MM.1S (cell line): Measurements from ENCODE around the gene MRPL28.
A peak's percentile ranks its signal among the peaks of the same experiment; 100 is the strongest.

Experiments used
- DNase-seq: peaks from one replicate; pipeline ENCODE4 v3.0.0-alpha.2; 2015
- H2AFZ ChIP-seq: fragments of 300-600 bp; sonication (generic); 2 replicates; pipeline ENCODE4 v1.6.0; 2016; ENCODE audit warnings: antibody characterized with exemption, low read length
- H3F3A ChIP-seq: fragments of 300-600 bp; sonication (generic); 2 replicates; pipeline ENCODE4 v1.6.1; 2016; ENCODE audit warnings: mild to moderate bottlenecking, antibody characterized with exemption, low read length, moderate library complexity, mixed read lengths; ENCODE audit not compliant: insufficient read depth
- H3K27ac ChIP-seq: fragments of 300-600 bp; sonication (generic); 2 replicates; pipeline ENCODE4 v1.5.1; 2016; ENCODE audit warnings: mild to moderate bottlenecking, low read length
- H3K27me3 ChIP-seq: fragments of 300-600 bp; sonication (generic); replicated peaks from 2 replicates; pipeline ENCODE4 v1.6.0; 2016; ENCODE audit warnings: low read length; ENCODE audit not compliant: insufficient read depth
- H3K36me3 ChIP-seq: fragments of 300-600 bp; sonication (generic); replicated peaks from 2 replicates; pipeline ENCODE4 v1.6.1; 2016; ENCODE audit warnings: mild to moderate bottlenecking, low read length, mixed read lengths; ENCODE audit not compliant: insufficient read depth
- H3K4me1 ChIP-seq: fragments of 300-600 bp; sonication (generic); 2 replicates; pipeline ENCODE4 v1.6.1; 2016; ENCODE audit warnings: low read length, mixed read lengths
- H3K4me2 ChIP-seq: fragments of 300-600 bp; sonication (generic); 2 replicates; pipeline ENCODE4 v1.6.0; 2016; ENCODE audit warnings: low read depth, low read length
- H3K4me3 ChIP-seq: fragments of 300-600 bp; sonication (generic); 2 replicates; pipeline ENCODE4 v1.5.1; 2016; ENCODE audit warnings: low read length, mixed read lengths
- H3K79me2 ChIP-seq: fragments of 300-600 bp; sonication (generic); 2 replicates; pipeline ENCODE4 v1.6.1; 2016; ENCODE audit warnings: mixed run types, low read length, mixed read lengths
- H3K9ac ChIP-seq: fragments of 300-600 bp; sonication (generic); 2 replicates; pipeline ENCODE4 v1.6.1; 2016; ENCODE audit warnings: low read length, mixed read lengths
- H3K9me2 ChIP-seq: fragments of 300-600 bp; sonication (generic); replicated peaks from 2 replicates; pipeline ENCODE4 v1.6.1; 2016; ENCODE audit warnings: mild to moderate bottlenecking, low read length, mixed read lengths; ENCODE audit not compliant: insufficient read depth
- H3K9me3 ChIP-seq: fragments of 300-600 bp; sonication (generic); replicated peaks from 2 replicates; pipeline ENCODE4 v1.6.1; 2016; ENCODE audit warnings: mild to moderate bottlenecking, low read length, mixed read lengths; ENCODE audit not compliant: insufficient read depth
- H4K20me1 ChIP-seq: fragments of 300-600 bp; sonication (generic); 2 replicates; pipeline ENCODE4 v1.6.1; 2016; ENCODE audit warnings: mild to moderate bottlenecking, low read length, moderate library complexity, mixed read lengths; ENCODE audit not compliant: insufficient read depth
- EZH2 ChIP-seq: fragments of 300-600 bp; sonication (generic); optimal IDR thresholded peaks from 2 replicates; pipeline ENCODE3; 2017; ENCODE audit warnings: low read depth, mild to moderate bottlenecking, antibody characterized with exemption, low read length, mixed read lengths
- EZH2phosphoT487 ChIP-seq: fragments of 300-600 bp; sonication (generic); IDR thresholded peaks from 2 replicates; pipeline ENCODE4 v1.6.1; 2018; ENCODE audit warnings: antibody characterized with exemption, low read length
- TF ChIP-seq, protein P1 (sequence below): fragments of 300-600 bp; sonication (generic); IDR thresholded peaks from 2 replicates; pipeline ENCODE4 v1.5.1; 2016; ENCODE audit warnings: antibody characterized with exemption, low read length, mixed read lengths

The MRPL28 gene

DNA sequence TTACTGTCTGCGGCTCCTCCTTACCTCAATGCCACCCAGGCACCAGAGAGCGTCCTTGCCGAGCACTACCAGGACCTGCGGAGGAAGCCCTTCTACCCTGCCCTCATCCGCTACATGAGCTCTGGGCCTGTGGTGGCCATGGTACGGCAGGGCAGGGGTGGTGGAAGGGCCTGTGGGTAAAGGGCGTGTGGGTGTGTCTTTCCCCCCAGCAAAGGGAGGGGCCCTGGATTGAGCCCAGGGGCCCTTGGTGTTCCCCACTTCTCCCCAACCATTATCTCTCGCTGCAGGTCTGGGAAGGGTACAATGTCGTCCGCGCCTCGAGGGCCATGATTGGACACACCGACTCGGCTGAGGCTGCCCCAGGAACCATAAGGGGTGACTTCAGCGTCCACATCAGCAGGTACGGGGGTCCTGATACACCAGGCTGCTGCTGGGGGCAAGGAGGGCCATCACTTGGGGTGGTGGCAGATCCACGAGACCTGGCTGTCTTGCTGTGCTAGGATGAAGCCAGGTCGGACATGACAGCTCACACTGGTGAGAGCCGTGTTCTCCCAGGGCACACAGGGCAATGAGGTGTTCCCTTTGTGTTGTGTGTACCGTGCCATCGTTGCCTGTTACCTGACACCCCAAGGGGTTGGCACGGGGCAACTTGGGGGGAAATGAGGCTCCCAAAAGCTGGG lies 29.1 kb upstream of the MRPL28 start:
- peaks cover 29% of the 10 kb centered on the region for H3F3A ChIP-seq
- H4K20me1 ChIP-seq, result no peaks in the 10 kb centered on the region
- no peak overlapping the region for H3K4me3 ChIP-seq
- TF ChIP-seq EZH2phosphoT487, result no peak
- TF ChIP-seq, protein P1, sequence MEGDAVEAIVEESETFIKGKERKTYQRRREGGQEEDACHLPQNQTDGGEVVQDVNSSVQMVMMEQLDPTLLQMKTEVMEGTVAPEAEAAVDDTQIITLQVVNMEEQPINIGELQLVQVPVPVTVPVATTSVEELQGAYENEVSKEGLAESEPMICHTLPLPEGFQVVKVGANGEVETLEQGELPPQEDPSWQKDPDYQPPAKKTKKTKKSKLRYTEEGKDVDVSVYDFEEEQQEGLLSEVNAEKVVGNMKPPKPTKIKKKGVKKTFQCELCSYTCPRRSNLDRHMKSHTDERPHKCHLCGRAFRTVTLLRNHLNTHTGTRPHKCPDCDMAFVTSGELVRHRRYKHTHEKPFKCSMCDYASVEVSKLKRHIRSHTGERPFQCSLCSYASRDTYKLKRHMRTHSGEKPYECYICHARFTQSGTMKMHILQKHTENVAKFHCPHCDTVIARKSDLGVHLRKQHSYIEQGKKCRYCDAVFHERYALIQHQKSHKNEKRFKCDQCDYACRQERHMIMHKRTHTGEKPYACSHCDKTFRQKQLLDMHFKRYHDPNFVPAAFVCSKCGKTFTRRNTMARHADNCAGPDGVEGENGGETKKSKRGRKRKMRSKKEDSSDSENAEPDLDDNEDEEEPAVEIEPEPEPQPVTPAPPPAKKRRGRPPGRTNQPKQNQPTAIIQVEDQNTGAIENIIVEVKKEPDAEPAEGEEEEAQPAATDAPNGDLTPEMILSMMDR, result no peak
- no peak for TF ChIP-seq EZH2
- H3K4me1 ChIP-seq, result peaks cover 7% of the 10 kb centered on the region
- no peak overlapping the region for H3K4me2 ChIP-seq
- H3K27ac ChIP-seq, result no peak overlapping the region
- H3K9me2 ChIP-seq, result no peaks in the 10 kb centered on the region
- no peak for DNase-seq
- H3K79me2 ChIP-seq, result peaks cover 16% of the 10 kb centered on the region
- H3K27me3 ChIP-seq, result no peaks in the 10 kb centered on the region
- no peaks in the 10 kb centered on the region for H3K36me3 ChIP-seq
- H3K9ac ChIP-seq, result no peak overlapping the region
- H3K9me3 ChIP-seq, result no peaks in the 10 kb centered on the region
- H2AFZ ChIP-seq, result no peak overlapping the region

DNA sequence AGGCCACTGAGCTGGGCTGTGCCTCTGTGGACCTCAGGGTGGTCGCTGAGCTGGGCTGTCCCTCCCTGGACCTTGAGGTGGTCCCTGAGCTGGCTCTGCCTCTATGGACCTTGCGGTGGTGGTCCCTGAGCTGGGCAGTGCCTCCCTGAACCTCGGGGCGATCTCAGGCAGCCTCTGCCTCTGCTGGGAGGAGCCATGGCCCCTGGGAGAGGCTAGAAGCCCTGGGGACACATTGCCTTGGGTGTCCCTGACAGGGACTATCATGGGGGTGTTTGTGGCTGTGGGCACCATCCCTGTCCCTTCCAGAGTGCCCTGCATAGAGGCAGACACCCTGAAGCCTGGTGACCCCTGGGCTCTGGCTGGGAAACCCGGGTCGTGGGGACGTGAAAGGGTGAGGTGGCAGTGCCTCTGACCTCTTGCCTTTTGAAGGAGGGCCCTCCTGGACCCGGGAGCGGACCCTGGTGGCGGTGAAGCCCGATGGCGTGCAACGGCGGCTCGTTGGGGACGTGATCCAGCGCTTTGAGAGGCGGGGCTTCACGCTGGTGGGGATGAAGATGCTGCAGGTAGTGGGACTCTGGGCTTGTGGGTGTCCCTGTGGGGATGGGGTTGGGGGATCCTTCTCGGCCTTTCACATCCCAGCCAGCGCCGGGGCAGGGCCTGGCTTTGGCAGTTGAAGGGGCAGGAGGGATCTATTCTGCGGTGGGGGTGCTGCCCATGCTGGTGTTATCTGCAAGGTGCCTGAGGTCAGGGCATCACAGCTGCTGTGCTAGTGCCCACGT lies 28.4 kb upstream of the MRPL28 start:
- H3F3A ChIP-seq, result peaks cover 29% of the 10 kb centered on the region
- H3K4me1 ChIP-seq, result peaks cover 7% of the 10 kb centered on the region
- no peaks in the 10 kb centered on the region for H3K9me2 ChIP-seq
- H3K79me2 ChIP-seq, result peaks cover 16% of the 10 kb centered on the region
- no peaks in the 10 kb centered on the region for H3K36me3 ChIP-seq
- TF ChIP-seq, protein P1, result no peak
- TF ChIP-seq EZH2 (no peak), EZH2phosphoT487 (no peak)
- H3K4me3 ChIP-seq, result no peak overlapping the region
- H3K9me3 ChIP-seq, result no peaks in the 10 kb centered on the region
- no peak overlapping the region for H2AFZ ChIP-seq
- no peak overlapping the region for H3K9ac ChIP-seq
- no peak overlapping the region for H3K4me2 ChIP-seq
- no peaks in the 10 kb centered on the region for H4K20me1 ChIP-seq
- H3K27me3 ChIP-seq, result no peaks in the 10 kb centered on the region
- DNase-seq, result no peak
- no peak overlapping the region for H3K27ac ChIP-seq

DNA sequence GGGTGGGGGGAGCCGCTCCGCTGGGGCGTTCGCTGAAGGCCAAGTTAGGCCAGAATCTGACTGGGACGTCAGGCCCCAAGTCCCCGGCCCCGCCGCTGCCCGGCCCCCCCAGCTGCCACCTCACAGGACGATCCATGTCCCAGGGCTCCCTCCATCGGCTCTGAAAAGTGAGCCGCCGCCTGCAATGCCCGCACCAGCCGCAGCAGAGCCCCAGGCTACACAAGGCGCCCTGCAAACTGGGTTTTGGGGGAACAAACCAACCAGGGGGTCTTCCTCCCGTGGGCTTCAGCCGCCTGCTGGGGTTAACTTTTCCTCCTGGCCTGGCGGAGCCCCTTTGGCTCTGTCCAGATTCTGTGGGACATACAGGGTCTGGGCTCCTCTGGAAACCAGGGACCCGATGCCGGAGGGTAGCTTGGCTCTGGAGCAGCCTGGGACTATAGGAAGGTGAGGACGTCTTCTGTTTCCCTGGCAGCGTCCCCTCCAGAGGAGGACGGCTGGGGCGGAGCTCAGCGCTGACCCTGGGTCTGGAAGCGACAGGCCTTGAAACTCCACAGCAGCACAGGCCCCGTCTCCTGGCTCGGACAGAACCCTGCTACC lies 27.5 kb upstream of the MRPL28 start:
- H3K4me1 ChIP-seq, result peaks cover 7% of the 10 kb centered on the region
- no peaks in the 10 kb centered on the region for H3K36me3 ChIP-seq
- H3K9me3 ChIP-seq, result no peaks in the 10 kb centered on the region
- peaks cover 29% of the 10 kb centered on the region for H3F3A ChIP-seq
- H3K9ac ChIP-seq, result no peak overlapping the region
- no peak overlapping the region for H3K27ac ChIP-seq
- peaks cover 16% of the 10 kb centered on the region for H3K79me2 ChIP-seq
- TF ChIP-seq EZH2, result no peak
- TF ChIP-seq, protein P1, result peak; percentile 38
- no peak overlapping the region for H3K4me2 ChIP-seq
- peak; percentile 69 for DNase-seq
- no peaks in the 10 kb centered on the region for H4K20me1 ChIP-seq
- no peak overlapping the region for H2AFZ ChIP-seq
- no peak overlapping the region for H3K4me3 ChIP-seq
- no peaks in the 10 kb centered on the region for H3K9me2 ChIP-seq
- no peaks in the 10 kb centered on the region for H3K27me3 ChIP-seq
